NCI-H146 treated with DMSO at 0.1 percent for 48 hours (cell line): Measurements from ENCODE around the gene MCF2L.

ENCODE experiments used
- DNase-seq: peaks from one replicate; lab custom pipeline; 2025; ENCODE audit not compliant: unreplicated experiment; lab: John Stamatoyannopoulos, UW

Gene MCF2L

GRCh38 chr13:113120300-113121182, 151.5 kb downstream of the MCF2L start:
- no peak for DNase-seq

- DNase-seq, result no peak
These were observed 152.3 kb downstream of the MCF2L start for GRCh38 chr13:113121183-113121927.

- no peak for DNase-seq
These were observed 153.0 kb downstream of the MCF2L start for GRCh38 chr13:113121928-113122471.

GRCh38 chr13:113122550-113123225, 153.7 kb downstream of the MCF2L start, which contains the start of gene F10:
Gene F10 (plus strand): TSS chr13:113122799. CDS start chr13:113122856, 57 bp downstream.
- no peak for DNase-seq

GRCh38 chr13:113123226-113124201, 154.5 kb downstream of the MCF2L start:
- no peak for DNase-seq

GRCh38 chr13:113124211-113124970, 155.4 kb downstream of the MCF2L start:
- no peak for DNase-seq

GRCh38 chr13:113125506-113126264, 156.7 kb downstream of the MCF2L start:
- DNase-seq, result no peak

- no peak for DNase-seq
These were observed 157.5 kb downstream of the MCF2L start for GRCh38 chr13:113126265-113127150.

- no peak for DNase-seq
These were observed 160.5 kb downstream of the MCF2L start for GRCh38 chr13:113129480-113129879.

- DNase-seq, result no peak
These were observed 161.1 kb downstream of the MCF2L start for GRCh38 chr13:113129921-113130750.

- DNase-seq, result no peak
These were observed 166.3 kb downstream of the MCF2L start for GRCh38 chr13:113135281-113135760.

- DNase-seq, result no peak
These were observed 168.8 kb downstream of the MCF2L start for GRCh38 chr13:113137691-113138298.

GRCh38 chr13:113138792-113139551, 170.0 kb downstream of the MCF2L start:
- peak; percentile 53 for DNase-seq

- no peak for DNase-seq
These were observed 170.6 kb downstream of the MCF2L start for GRCh38 chr13:113139577-113139976.
